Duodenal mucosa (tissue), 2 donors: ENCODE measurements around the gene UBALD1.

ENCODE experiments used
- H3K27ac ChIP-seq: one replicate; pipeline ENCODE4 v1.7.0; 2013; ENCODE audit warnings: low read depth, low read length
- H3K27me3 ChIP-seq, 2 donors: one replicate each; pipeline ENCODE4 v1.7.0; 2013; ENCODE audit warnings: low read length in 2 of 2, control low read depth in 1 of 2; ENCODE audit not compliant: insufficient read depth in 2 of 2, control insufficient read depth in 1 of 2
- H3K36me3 ChIP-seq, 2 donors: one replicate each; pipeline ENCODE4 v1.7.0; 2013; ENCODE audit warnings: low read length in 2 of 2, control low read depth in 1 of 2; ENCODE audit not compliant: insufficient read depth in 2 of 2, control insufficient read depth in 1 of 2
- H3K4me1 ChIP-seq, 2 donors: one replicate each; pipeline ENCODE4 v1.7.0; 2013; ENCODE audit warnings: low read length in 2 of 2, control low read depth in 1 of 2; ENCODE audit not compliant: insufficient read depth in 2 of 2, control insufficient read depth in 1 of 2
- H3K4me3 ChIP-seq, 2 donors: one replicate each; pipeline ENCODE4 v1.7.0; 2013; ENCODE audit warnings: low read length in 2 of 2, low read depth in 1 of 2
- H3K9ac ChIP-seq, 2 donors: one replicate each; pipeline ENCODE4 v1.7.0; 2013; ENCODE audit warnings: low read length in 2 of 2, low read depth in 1 of 2
- H3K9me3 ChIP-seq, 2 donors: one replicate each; pipeline ENCODE4 v1.7.0; 2013; ENCODE audit warnings: low read length in 2 of 2, control low read depth in 1 of 2; ENCODE audit not compliant: control insufficient read depth in 1 of 2

Gene UBALD1

GRCh38 chr16:4614571-4615383 is at the start of gene UBALD1:
TSS of gene UBALD1 (minus strand) at chr16:4614888. CDS start at chr16:4614797, 91 bp downstream.
- Histone ChIP-seq H3K9ac (peak within 1 kb of the TSS; percentile 84 to 87), H3K4me3 (peak within 1 kb of the TSS; percentile 93 to 94), H3K27ac (peak within 1 kb of the TSS; percentile 94), H3K36me3 (no peaks in the 10 kb centered on the region), H3K9me3 (no peaks in the 10 kb centered on the region), H3K27me3 (no peaks in the 10 kb centered on the region), H3K4me1 (peaks cover 35 to 48% of the 10 kb centered on the region in 2 donors)

- Histone ChIP-seq H3K9ac (peak overlapping the region in 1 of 2 donors; percentile 47), H3K4me3 (peak overlapping the region in 1 of 2 donors; percentile 40), H3K27ac (peak overlapping the region; percentile 23), H3K27me3 (no peaks in the 10 kb centered on the region), H3K36me3 (peaks cover 20 to 67% of the 10 kb centered on the region in 2 donors), H3K4me1 (peaks cover 21 to 33% of the 10 kb centered on the region in 2 donors), H3K9me3 (no peaks in the 10 kb centered on the region)
Observed at GRCh38 chr16:4663777-4664465, 49.2 kb upstream of the UBALD1 start.

- Histone ChIP-seq H3K9me3 (no peaks in the 10 kb centered on the region), H3K27me3 (no peaks in the 10 kb centered on the region), H3K36me3 (peaks cover 16 to 67% of the 10 kb centered on the region in 2 donors), H3K4me1 (peaks cover 21 to 33% of the 10 kb centered on the region in 2 donors), H3K4me3 (no peak overlapping the region), H3K27ac (peak overlapping the region; percentile 23), H3K9ac (peak overlapping the region in 1 of 2 donors; percentile 47)
Observed at GRCh38 chr16:4663465-4663776, 48.7 kb upstream of the UBALD1 start.

GRCh38 chr16:4661661-4662060 is 47.0 kb upstream of the UBALD1 start:
- H3K27me3 ChIP-seq: no peaks in the 10 kb centered on the region
- H3K36me3 ChIP-seq: peaks cover 6 to 64% of the 10 kb centered on the region in 2 donors
- no peak overlapping the region for H3K4me3 ChIP-seq
- no peak overlapping the region for H3K27ac ChIP-seq
- H3K4me1 ChIP-seq: peaks cover 21 to 33% of the 10 kb centered on the region in 2 donors
- H3K9ac ChIP-seq: no peak overlapping the region
- H3K9me3 ChIP-seq: no peaks in the 10 kb centered on the region

GRCh38 chr16:4660454-4661007 is 45.8 kb upstream of the UBALD1 start:
- no peaks in the 10 kb centered on the region for H3K9me3 ChIP-seq
- no peak overlapping the region for H3K9ac ChIP-seq
- H3K36me3 ChIP-seq: peaks cover 9 to 65% of the 10 kb centered on the region in 2 donors
- no peak overlapping the region for H3K27ac ChIP-seq
- H3K27me3 ChIP-seq: no peaks in the 10 kb centered on the region
- H3K4me3 ChIP-seq: no peak overlapping the region
- peaks cover 28 to 39% of the 10 kb centered on the region in 2 donors for H3K4me1 ChIP-seq

GRCh38 chr16:4659363-4660353 is 45.0 kb upstream of the UBALD1 start:
- Histone ChIP-seq H3K9me3 (no peaks in the 10 kb centered on the region), H3K27me3 (no peaks in the 10 kb centered on the region), H3K27ac (no peak overlapping the region), H3K9ac (no peak overlapping the region), H3K4me3 (no peak overlapping the region), H3K4me1 (peaks cover 29 to 39% of the 10 kb centered on the region in 2 donors), H3K36me3 (peaks cover 9 to 73% of the 10 kb centered on the region in 2 donors)

GRCh38 chr16:4656695-4657686 is 42.3 kb upstream of the UBALD1 start:
- peaks cover 9 to 71% of the 10 kb centered on the region in 2 donors for H3K36me3 ChIP-seq

GRCh38 chr16:4656221-4656620 is 41.5 kb upstream of the UBALD1 start:
- H3K4me1 ChIP-seq: peaks cover 34 to 37% of the 10 kb centered on the region in 2 donors

More at GRCh38 chr16:4656695-4657686, 42.3 kb upstream of the UBALD1 start:
- peaks cover 34 to 40% of the 10 kb centered on the region in 2 donors for H3K4me1 ChIP-seq
- no peak overlapping the region for H3K27ac ChIP-seq
- no peaks in the 10 kb centered on the region for H3K27me3 ChIP-seq
- no peaks in the 10 kb centered on the region for H3K9me3 ChIP-seq
- H3K9ac ChIP-seq: no peak overlapping the region
- H3K4me3 ChIP-seq: no peak overlapping the region

More at GRCh38 chr16:4656221-4656620, 41.5 kb upstream of the UBALD1 start:
- Histone ChIP-seq H3K9ac (no peak overlapping the region), H3K9me3 (no peaks in the 10 kb centered on the region), H3K36me3 (peaks cover 10 to 71% of the 10 kb centered on the region in 2 donors), H3K27ac (no peak overlapping the region), H3K4me3 (no peak overlapping the region), H3K27me3 (no peaks in the 10 kb centered on the region)
